Kidney capillary endothelial cell (primary cell): ENCODE measurements around the gene TAGAP.
"Not testable (repeated sequence)": the region's sequence is repeated elsewhere in the genome, so short reads cannot be mapped to it uniquely, and the experiment has no call there.

ENCODE experiments used
- DNase-seq: peaks from one replicate; pipeline ENCODE4 v3.0.0-alpha.2; 2018; ENCODE audit warnings: low spot score

Gene TAGAP

GRCh38 chr6:159010037-159010612 is 34.7 kb downstream of the TAGAP start:
- DNase-seq = not testable (repeated sequence)

GRCh38 chr6:159008656-159009288 is 36.0 kb downstream of the TAGAP start:
- peak; percentile 28 for DNase-seq

- no peak for DNase-seq
Measured at GRCh38 chr6:159007510-159007909, 37.3 kb downstream of the TAGAP start.

- DNase-seq = no peak
Measured at GRCh38 chr6:159005436-159005835, 39.4 kb downstream of the TAGAP start.

GRCh38 chr6:159004592-159004991 is 40.2 kb downstream of the TAGAP start:
- no peak for DNase-seq

GRCh38 chr6:159002432-159003155 is 42.2 kb downstream of the TAGAP start:
- DNase-seq = peak; percentile 69

GRCh38 chr6:158999666-159000403 is 45.0 kb downstream of the TAGAP start, which contains the start of gene RSPH3:
RSPH3 (minus strand) TSS chr6:159000202; CDS start chr6:158999550, 652 bp downstream.
- DNase-seq = peak; percentile 86

- DNase-seq = no peak
Measured at GRCh38 chr6:158999154-158999665, 45.6 kb downstream of the TAGAP start.

- DNase-seq = no peak
Measured at GRCh38 chr6:158996856-158997255, 47.9 kb downstream of the TAGAP start.

- DNase-seq = no peak
Measured at GRCh38 chr6:158993639-158994038, 51.2 kb downstream of the TAGAP start.

- DNase-seq = peak; percentile 40
Measured at GRCh38 chr6:158991017-158991723, 53.6 kb downstream of the TAGAP start.

- not testable (repeated sequence) for DNase-seq
Measured at GRCh38 chr6:158989711-158990110, 55.1 kb downstream of the TAGAP start.

GRCh38 chr6:158988477-158988876 is 56.3 kb downstream of the TAGAP start:
- no peak for DNase-seq

GRCh38 chr6:158987657-158988056 is 57.1 kb downstream of the TAGAP start:
- no peak for DNase-seq
